Heart left ventricle (tissue), 16 donors: ENCODE data around the gene CFAP46. TPM values are rescaled to one million over a fixed set of nuclear protein-coding genes. Genes with fewer than 3 reads are reported as not detected.
"Not testable (repeated sequence)": the region's sequence is repeated elsewhere in the genome, so short reads cannot be mapped to it uniquely, and the experiment has no call there.

Experiments
- ATAC-seq, 4 donors: fragments of 200-7000 bp; cut with Tn5 transposase; one replicate each; pipeline ENCODE4 v1.9.1; 2020 to 2022; ENCODE audit warnings: moderate library complexity in 4 of 4, mild to moderate bottlenecking in 3 of 4, moderate number of reproducible peaks in 1 of 4
- DNase-seq, 5 donors: peaks; one replicate each; pipeline ENCODE4 v3.0.0-alpha.2; 2020
- H3K27ac ChIP-seq, 12 donors: fragments of 200-600 bp; sonication (generic) in 4 of 12; one replicate each; pipeline versions ENCODE4 v1.5.0 to v1.8.0; 2016 to 2022; ENCODE audit warnings: mild to moderate bottlenecking in 2 of 12
- H3K27me3 ChIP-seq, 9 donors: fragments of 200-600 bp; sonication (generic) in 2 of 9; one replicate each; pipeline versions ENCODE4 v1.5.1 to v1.8.0; 2016 to 2022; ENCODE audit warnings: mild to moderate bottlenecking in 3 of 9
- H3K36me3 ChIP-seq, 9 donors: fragments of 200-600 bp; sonication (generic) in 2 of 9; one replicate each; pipeline versions ENCODE4 v1.5.0 to v1.8.0; 2018 to 2022; ENCODE audit warnings: mild to moderate bottlenecking in 2 of 9
- H3K4me1 ChIP-seq, 12 donors: fragments of 200-600 bp; sonication (generic) in 4 of 12; one replicate each; pipeline versions ENCODE4 v1.5.0 to v1.8.0; 2016 to 2022; ENCODE audit warnings: mild to moderate bottlenecking in 3 of 12
- H3K4me3 ChIP-seq, 12 donors: fragments of 200-600 bp; sonication (generic) in 4 of 12; one replicate each; pipeline versions ENCODE4 v1.5.0 to v1.8.0; 2017 to 2022; ENCODE audit warnings: mild to moderate bottlenecking in 9 of 12, moderate library complexity in 4 of 12
- H3K9me3 ChIP-seq, 12 donors: fragments of 200-600 bp; sonication (generic) in 4 of 12; one replicate each; pipeline versions ENCODE4 v1.5.0 to v1.8.0; 2016 to 2022; ENCODE audit warnings: mild to moderate bottlenecking in 1 of 12
- CTCF ChIP-seq, 12 donors: fragments of 200-600 bp; sonication (generic) in 4 of 12; IDR thresholded peaks; one replicate each; pipeline versions ENCODE4 v1.5.0 to v1.8.0; 2018 to 2022; ENCODE audit warnings: antibody characterized with exemption in 12 of 12, mild to moderate bottlenecking in 5 of 12
- POLR2A ChIP-seq, 2 donors: fragments of 450-650 bp; IDR thresholded peaks; one replicate each; pipeline ENCODE4 v1.6.1; 2017; ENCODE audit warnings: antibody characterized with exemption in 2 of 2, mild to moderate bottlenecking in 2 of 2, moderate library complexity in 2 of 2
- WGBS, 4 donors: extraction: QIAGEN DNeasy Blood & Tissue Kit in 2 of 4; methylation state at CpG; one replicate each; pipeline versions ENCODE4 v1.1.5 to v1.1.7; 2013 to 2018; 5-methylcytosine and 5-hydroxymethylcytosine counted together
- intact Hi-C, 10 donors: fragments of 100-400 bp; cut with DNase I; formaldehyde crosslinking; loops; one replicate each; pipeline versions ENCODE4 v1.11.1 to v1.14.2; 2022
- polyA plus RNA-seq, 2 donors: library from polyadenylated mRNA; stranded (reverse); fragments of 200-250 nt; gene quantifications; one replicate each; pipeline ENCODE4 v1.2.3, GENCODE V29; 2013
- total RNA-seq, 9 donors: library from RNA; depleted of rRNA in 2 of 9; stranded (reverse); fragments of >200 nt in 2 of 9; fragmentation: NEBNext Ultra II Directional in 3 of 9; extraction: Animal tissue kit (Norgen Biotek cat#: 25700) in 3 of 9; gene quantifications; one replicate each; pipeline versions ENCODE4 v1.1.0 to v1.2.4, GENCODE V29; 2016 to 2023
- donor health status: ischemic (EF 13 %, LVEDD 7.1; RV severe dilation, severe dysfunction).
- donor health status: healthy with polysubstance abuse.
- donor health status: DM: no; HTN: yes; CAD: no.
- donor health status: DM: no; HTN: no; CAD: no.
- donor health status: ischemic (EF 25% LVEDD 6.9; RV normal size, moderate dysfunction).
- donor health status: ischemic (EF 25% LVEDD 5.7; RV mildly dilated, moderate dysfunction).
- donor health status: healthy.
- donor health status: DM: yes; HTN: yes; CAD: no.
- donor health status: ischemic (EF 35%, LVEDD 5.7; RV mildly dilated, moderate dysfunction).
- donor health status: nonischemic (EF 11% LVEDD 7.7; RV severe dilation, severe dysfunction).
- donor health status: DM: yes; HTN: yes; CAD: no.
- donor health status: PGD.
- donor health status: ischemic (EF 29% LVEDD 5.4; RV normal size, mild dysfunction).
- donor health status: nonischemic (EF 23%, LVEDD 6.1; RV moderate dilation, normal function).

The CFAP46 gene
- total and polyA plus RNA-seq, 11 donors: 0.61 to 1.8 (median 0.95) TPM

GRCh38 chr10:132845780-132846595 is 96.4 kb downstream of the CFAP46 start:
- peaks cover 0 to 21% (median 12%) of the 10 kb centered on the region in 12 donors for H3K9me3 ChIP-seq
- H3K36me3 ChIP-seq: no peaks in the 10 kb centered on the region
- H3K4me1 ChIP-seq: peaks cover 0 to 11% (median 0%) of the 10 kb centered on the region in 12 donors
- peaks cover 0 to 30% (median 5%) of the 10 kb centered on the region in 9 donors for H3K27me3 ChIP-seq
- peak in 1 of 5 donors; percentile 9 for DNase-seq
- H3K27ac ChIP-seq: no peak overlapping the region
- 80 to 89% (median 81%) methylated on average over 18 to 33 of the region's 33 CpGs for WGBS, 4 donors
- intact Hi-C loops: loop anchor here in 2 of 10 donors (5.0 to 10.0 kb wide), 2 partner anchors 276 to 279 kb away; no protein-coding TSS in a partner anchor
- TF ChIP-seq POLR2A (IDR thresholded peaks at IDR 0.05): no peak
- TF ChIP-seq CTCF (IDR thresholded peaks at IDR 0.05): no peak
- H3K4me3 ChIP-seq: no peak overlapping the region
- ATAC-seq: no peak

GRCh38 chr10:132845041-132845551 is 97.3 kb downstream of the CFAP46 start:
- DNase-seq (peak in 1 of 5 donors; percentile 5), ATAC-seq (no peak)
- TF ChIP-seq CTCF (IDR thresholded peaks at IDR 0.05): no peak
- no peak for TF ChIP-seq POLR2A (IDR thresholded peaks at IDR 0.05)
- intact Hi-C loops: loop anchor here in 2 of 10 donors (5.0 to 10.0 kb wide), 2 partner anchors 277 to 280 kb away; no protein-coding TSS in a partner anchor
- Histone ChIP-seq H3K36me3 (no peaks in the 10 kb centered on the region), H3K4me3 (no peak overlapping the region), H3K27me3 (peaks cover 0 to 30% (median 5%) of the 10 kb centered on the region in 9 donors), H3K9me3 (peaks cover 0 to 21% (median 12%) of the 10 kb centered on the region in 12 donors), H3K27ac (no peak overlapping the region), H3K4me1 (peaks cover 0 to 11% (median 0%) of the 10 kb centered on the region in 12 donors)
- whole genome bisulfite sequencing, 4 donors: 80 to 86% (median 83%) methylated on average over 15 of the region's 15 CpGs

- peaks cover 0 to 11% (median 0%) of the 10 kb centered on the region in 12 donors for H3K4me1 ChIP-seq
- H3K4me3 ChIP-seq: no peak overlapping the region
- peaks cover 0 to 30% (median 5%) of the 10 kb centered on the region in 9 donors for H3K27me3 ChIP-seq
- H3K36me3 ChIP-seq: no peaks in the 10 kb centered on the region
- WGBS, 4 donors: 77 to 87% (median 84%) methylated on average over 13 to 20 of the region's 20 CpGs
- no peak for DNase-seq
- H3K9me3 ChIP-seq: peaks cover 0 to 21% (median 12%) of the 10 kb centered on the region in 12 donors
- TF ChIP-seq CTCF (IDR thresholded peaks at IDR 0.05): no peak
- no peak for TF ChIP-seq POLR2A (IDR thresholded peaks at IDR 0.05)
- no peak overlapping the region for H3K27ac ChIP-seq
- intact Hi-C loops: loop anchor here in 2 of 10 donors (5.0 to 10.0 kb wide), 2 partner anchors 278 to 281 kb away; no protein-coding TSS in a partner anchor
- no peak for ATAC-seq
Observed at GRCh38 chr10:132844069-132844809, 98.1 kb downstream of the CFAP46 start.

- not testable (repeated sequence) for H3K36me3 ChIP-seq, H3K4me3 ChIP-seq, DNase-seq, ATAC-seq, H3K4me1 ChIP-seq, H3K27ac ChIP-seq
- peaks cover 0 to 30% (median 5%) of the 10 kb centered on the region in 9 donors for H3K27me3 ChIP-seq
- 89 to 97% (median 92%) methylated on average over 5 to 10 of the region's 10 CpGs for WGBS, 4 donors
- intact Hi-C loops: loop anchor here in 2 of 10 donors (5.0 to 10.0 kb wide), 2 partner anchors 279 to 282 kb away; no protein-coding TSS in a partner anchor
- peaks cover 0 to 21% (median 12%) of the 10 kb centered on the region in 12 donors for H3K9me3 ChIP-seq
Observed at GRCh38 chr10:132843276-132843675, 99.1 kb downstream of the CFAP46 start.
